GM10266 (cell line): Measurements from ENCODE around the gene KCNE2.
"Not testable (repeated sequence)": the region's sequence is repeated elsewhere in the genome, so short reads cannot be mapped to it uniquely, and the experiment has no call there.

Source experiments
- DNase-seq: peaks from one replicate; pipeline ENCODE4 v3.0.0; 2012; ENCODE audit errors: extremely low spot score
- CTCF ChIP-seq: IDR thresholded peaks from 2 replicates; pipeline ENCODE4 v1.5.1; 2012; ENCODE audit warnings: mild to moderate bottlenecking, low read depth; ENCODE audit not compliant: control insufficient read depth, insufficient read depth; ENCODE audit errors: missing control alignments

Gene KCNE2

GRCh38 chr21:34362136-34362444 is 1.7 kb upstream of the KCNE2 start:
- no peak for DNase-seq
- no peak for TF ChIP-seq CTCF

GRCh38 chr21:34362670-34363069 is 1.1 kb upstream of the KCNE2 start:
- no peak for DNase-seq
- no peak for TF ChIP-seq CTCF

- no peak for DNase-seq
- no peak for TF ChIP-seq CTCF
Measured at GRCh38 chr21:34364921-34365320, 1.1 kb downstream of the KCNE2 start.

- DNase-seq, result no peak
- TF ChIP-seq CTCF, result no peak
Measured at GRCh38 chr21:34365809-34366208, 2.0 kb downstream of the KCNE2 start.

- peak; percentile 67 for TF ChIP-seq CTCF
- peak; percentile 38 for DNase-seq
Measured at GRCh38 chr21:34367320-34367935, 3.6 kb downstream of the KCNE2 start.

GRCh38 chr21:34369741-34370140 is 5.9 kb downstream of the KCNE2 start:
- TF ChIP-seq CTCF, result no peak
- DNase-seq, result no peak

GRCh38 chr21:34372321-34372720 is 8.5 kb downstream of the KCNE2 start:
- DNase-seq, result no peak
- no peak for TF ChIP-seq CTCF

GRCh38 chr21:34374462-34374861 is 10.7 kb downstream of the KCNE2 start:
- DNase-seq, result not testable (repeated sequence)

GRCh38 chr21:34374940-34375618 is 11.3 kb downstream of the KCNE2 start, which contains the start of gene SMIM11:
TSS of gene SMIM11 (plus strand) at chr21:34375507. CDS start at chr21:34379505, 3,998 bp downstream.
- not testable (repeated sequence) for DNase-seq

GRCh38 chr21:34375619-34375972 is 11.8 kb downstream of the KCNE2 start:
- DNase-seq, result not testable (repeated sequence)

GRCh38 chr21:34383138-34383537 is 19.3 kb downstream of the KCNE2 start:
- not testable (repeated sequence) for DNase-seq
